GM12878 (cell line): Measurements from ENCODE around the gene DDX27.

Experiments
- CEBPB ChIP-seq, 2 experiments: fragments of 150-350 bp in 1 of 2; IDR thresholded peaks; 2 replicates each; pipeline ENCODE4 v1.6.1; 2012 to 2014; ENCODE audit warnings: low read depth in 2 of 2, low read length in 2 of 2, borderline replicate concordance in 1 of 2, inconsistent platforms in 1 of 2
- EP300 ChIP-seq, 2 experiments: fragments of 150-350 bp in 1 of 2; IDR thresholded peaks; 2 replicates each; pipeline ENCODE4 v1.6.1; 2011 to 2012; ENCODE audit warnings: low read depth in 2 of 2, low read length in 2 of 2, borderline replicate concordance in 1 of 2, improper control_type of control experiment in 1 of 2, inconsistent platforms in 1 of 2; ENCODE audit not compliant: control insufficient read depth in 1 of 2
- GABPA ChIP-seq: IDR thresholded peaks from 2 replicates; pipeline ENCODE4 v1.6.1; 2014; ENCODE audit warnings: antibody characterized with exemption, low read depth, mild to moderate bottlenecking, inconsistent platforms
- POLR2AphosphoS5 ChIP-seq: IDR thresholded peaks from 2 replicates; pipeline ENCODE4 v1.6.1; 2011; ENCODE audit warnings: mild to moderate bottlenecking, low read length, inconsistent platforms
- RBBP5 ChIP-seq: fragments of 200-600 bp; sonication (generic); conservative IDR thresholded peaks from 2 replicates; pipeline ENCODE4 v1.6.1; 2016
- TAF1 ChIP-seq: IDR thresholded peaks from 2 replicates; pipeline ENCODE4 v1.6.1; 2011; ENCODE audit warnings: mild to moderate bottlenecking, low read depth, low read length, borderline replicate concordance
- TF ChIP-seq, protein P1 (sequence below): fragments of 450-650 bp; conservative IDR thresholded peaks from 2 replicates; pipeline ENCODE4 v1.6.1; 2017; ENCODE audit warnings: mild to moderate bottlenecking, moderate library complexity
- TF ChIP-seq, protein P2 (sequence below), 3 experiments: IDR thresholded peaks in 2 of 3; conservative IDR thresholded peaks in 1 of 3; 2 replicates each; pipeline ENCODE4 v1.5.1; 2011; ENCODE audit warnings: low read depth in 3 of 3, low read length in 3 of 3, mild to moderate bottlenecking in 3 of 3, control low read depth in 2 of 3, moderate library complexity in 2 of 3, inconsistent platforms in 1 of 3, mixed read lengths in 1 of 3; ENCODE audit not compliant: control insufficient read depth in 2 of 3, insufficient read depth in 1 of 3; ENCODE audit errors: extremely low read depth in 1 of 3
- TF ChIP-seq, protein P3 (sequence below): fragments of 150-350 bp; IDR thresholded peaks from 2 replicates; pipeline ENCODE4 v1.6.1; 2016; ENCODE audit warnings: low read depth, low read length
- TF ChIP-seq, protein P4 (sequence below): IDR thresholded peaks from 2 replicates; pipeline ENCODE4 v1.6.1; 2012; ENCODE audit warnings: improper control_type of control experiment, low read depth, low read length; ENCODE audit not compliant: insufficient replicate concordance
- TF ChIP-seq, protein P5 (sequence below): fragments of 450-650 bp; IDR thresholded peaks from 2 replicates; pipeline ENCODE4 v1.6.1; 2016; ENCODE audit warnings: mild to moderate bottlenecking, moderate library complexity, borderline replicate concordance

DNA sequence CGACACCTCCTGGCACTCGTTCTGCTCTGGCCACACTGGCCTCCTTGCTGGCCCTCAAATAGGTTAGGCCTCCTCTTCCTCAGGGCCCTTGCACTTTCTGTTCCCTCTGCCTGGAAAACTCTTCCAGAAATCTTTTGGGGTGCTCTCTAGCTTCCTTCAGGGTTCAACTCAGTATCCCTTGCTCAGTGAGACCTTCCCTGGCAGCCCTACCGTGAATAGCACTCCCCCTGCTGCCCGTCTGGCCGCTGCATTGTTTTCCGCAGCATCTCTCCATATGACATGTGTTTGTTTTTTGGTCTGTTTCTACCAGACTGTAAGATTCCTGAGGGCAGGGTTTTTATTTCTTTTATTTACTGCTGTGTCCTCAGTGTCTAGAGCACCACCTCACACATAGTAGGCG, 6.7 kb downstream of the DDX27 start:
- TF ChIP-seq, protein P1, sequence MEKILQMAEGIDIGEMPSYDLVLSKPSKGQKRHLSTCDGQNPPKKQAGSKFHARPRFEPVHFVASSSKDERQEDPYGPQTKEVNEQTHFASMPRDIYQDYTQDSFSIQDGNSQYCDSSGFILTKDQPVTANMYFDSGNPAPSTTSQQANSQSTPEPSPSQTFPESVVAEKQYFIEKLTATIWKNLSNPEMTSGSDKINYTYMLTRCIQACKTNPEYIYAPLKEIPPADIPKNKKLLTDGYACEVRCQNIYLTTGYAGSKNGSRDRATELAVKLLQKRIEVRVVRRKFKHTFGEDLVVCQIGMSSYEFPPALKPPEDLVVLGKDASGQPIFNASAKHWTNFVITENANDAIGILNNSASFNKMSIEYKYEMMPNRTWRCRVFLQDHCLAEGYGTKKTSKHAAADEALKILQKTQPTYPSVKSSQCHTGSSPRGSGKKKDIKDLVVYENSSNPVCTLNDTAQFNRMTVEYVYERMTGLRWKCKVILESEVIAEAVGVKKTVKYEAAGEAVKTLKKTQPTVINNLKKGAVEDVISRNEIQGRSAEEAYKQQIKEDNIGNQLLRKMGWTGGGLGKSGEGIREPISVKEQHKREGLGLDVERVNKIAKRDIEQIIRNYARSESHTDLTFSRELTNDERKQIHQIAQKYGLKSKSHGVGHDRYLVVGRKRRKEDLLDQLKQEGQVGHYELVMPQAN, result no peak
- TF ChIP-seq, protein P2, sequence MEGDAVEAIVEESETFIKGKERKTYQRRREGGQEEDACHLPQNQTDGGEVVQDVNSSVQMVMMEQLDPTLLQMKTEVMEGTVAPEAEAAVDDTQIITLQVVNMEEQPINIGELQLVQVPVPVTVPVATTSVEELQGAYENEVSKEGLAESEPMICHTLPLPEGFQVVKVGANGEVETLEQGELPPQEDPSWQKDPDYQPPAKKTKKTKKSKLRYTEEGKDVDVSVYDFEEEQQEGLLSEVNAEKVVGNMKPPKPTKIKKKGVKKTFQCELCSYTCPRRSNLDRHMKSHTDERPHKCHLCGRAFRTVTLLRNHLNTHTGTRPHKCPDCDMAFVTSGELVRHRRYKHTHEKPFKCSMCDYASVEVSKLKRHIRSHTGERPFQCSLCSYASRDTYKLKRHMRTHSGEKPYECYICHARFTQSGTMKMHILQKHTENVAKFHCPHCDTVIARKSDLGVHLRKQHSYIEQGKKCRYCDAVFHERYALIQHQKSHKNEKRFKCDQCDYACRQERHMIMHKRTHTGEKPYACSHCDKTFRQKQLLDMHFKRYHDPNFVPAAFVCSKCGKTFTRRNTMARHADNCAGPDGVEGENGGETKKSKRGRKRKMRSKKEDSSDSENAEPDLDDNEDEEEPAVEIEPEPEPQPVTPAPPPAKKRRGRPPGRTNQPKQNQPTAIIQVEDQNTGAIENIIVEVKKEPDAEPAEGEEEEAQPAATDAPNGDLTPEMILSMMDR (IDR thresholded peaks at IDR 0.05 in 2 of 3, conservative IDR thresholded peaks at IDR 0.05 in 1 of 3; ENCODE audit: control insufficient read depth in 2 of 3, extremely low read depth in 1 of 3, insufficient read depth in 1 of 3, low read depth in 3 of 3, low read length in 3 of 3), result no peak
- TF ChIP-seq, protein P3, sequence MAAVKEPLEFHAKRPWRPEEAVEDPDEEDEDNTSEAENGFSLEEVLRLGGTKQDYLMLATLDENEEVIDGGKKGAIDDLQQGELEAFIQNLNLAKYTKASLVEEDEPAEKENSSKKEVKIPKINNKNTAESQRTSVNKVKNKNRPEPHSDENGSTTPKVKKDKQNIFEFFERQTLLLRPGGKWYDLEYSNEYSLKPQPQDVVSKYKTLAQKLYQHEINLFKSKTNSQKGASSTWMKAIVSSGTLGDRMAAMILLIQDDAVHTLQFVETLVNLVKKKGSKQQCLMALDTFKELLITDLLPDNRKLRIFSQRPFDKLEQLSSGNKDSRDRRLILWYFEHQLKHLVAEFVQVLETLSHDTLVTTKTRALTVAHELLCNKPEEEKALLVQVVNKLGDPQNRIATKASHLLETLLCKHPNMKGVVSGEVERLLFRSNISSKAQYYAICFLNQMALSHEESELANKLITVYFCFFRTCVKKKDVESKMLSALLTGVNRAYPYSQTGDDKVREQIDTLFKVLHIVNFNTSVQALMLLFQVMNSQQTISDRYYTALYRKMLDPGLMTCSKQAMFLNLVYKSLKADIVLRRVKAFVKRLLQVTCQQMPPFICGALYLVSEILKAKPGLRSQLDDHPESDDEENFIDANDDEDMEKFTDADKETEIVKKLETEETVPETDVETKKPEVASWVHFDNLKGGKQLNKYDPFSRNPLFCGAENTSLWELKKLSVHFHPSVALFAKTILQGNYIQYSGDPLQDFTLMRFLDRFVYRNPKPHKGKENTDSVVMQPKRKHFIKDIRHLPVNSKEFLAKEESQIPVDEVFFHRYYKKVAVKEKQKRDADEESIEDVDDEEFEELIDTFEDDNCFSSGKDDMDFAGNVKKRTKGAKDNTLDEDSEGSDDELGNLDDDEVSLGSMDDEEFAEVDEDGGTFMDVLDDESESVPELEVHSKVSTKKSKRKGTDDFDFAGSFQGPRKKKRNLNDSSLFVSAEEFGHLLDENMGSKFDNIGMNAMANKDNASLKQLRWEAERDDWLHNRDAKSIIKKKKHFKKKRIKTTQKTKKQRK, result no peak
- TF ChIP-seq, protein P4, sequence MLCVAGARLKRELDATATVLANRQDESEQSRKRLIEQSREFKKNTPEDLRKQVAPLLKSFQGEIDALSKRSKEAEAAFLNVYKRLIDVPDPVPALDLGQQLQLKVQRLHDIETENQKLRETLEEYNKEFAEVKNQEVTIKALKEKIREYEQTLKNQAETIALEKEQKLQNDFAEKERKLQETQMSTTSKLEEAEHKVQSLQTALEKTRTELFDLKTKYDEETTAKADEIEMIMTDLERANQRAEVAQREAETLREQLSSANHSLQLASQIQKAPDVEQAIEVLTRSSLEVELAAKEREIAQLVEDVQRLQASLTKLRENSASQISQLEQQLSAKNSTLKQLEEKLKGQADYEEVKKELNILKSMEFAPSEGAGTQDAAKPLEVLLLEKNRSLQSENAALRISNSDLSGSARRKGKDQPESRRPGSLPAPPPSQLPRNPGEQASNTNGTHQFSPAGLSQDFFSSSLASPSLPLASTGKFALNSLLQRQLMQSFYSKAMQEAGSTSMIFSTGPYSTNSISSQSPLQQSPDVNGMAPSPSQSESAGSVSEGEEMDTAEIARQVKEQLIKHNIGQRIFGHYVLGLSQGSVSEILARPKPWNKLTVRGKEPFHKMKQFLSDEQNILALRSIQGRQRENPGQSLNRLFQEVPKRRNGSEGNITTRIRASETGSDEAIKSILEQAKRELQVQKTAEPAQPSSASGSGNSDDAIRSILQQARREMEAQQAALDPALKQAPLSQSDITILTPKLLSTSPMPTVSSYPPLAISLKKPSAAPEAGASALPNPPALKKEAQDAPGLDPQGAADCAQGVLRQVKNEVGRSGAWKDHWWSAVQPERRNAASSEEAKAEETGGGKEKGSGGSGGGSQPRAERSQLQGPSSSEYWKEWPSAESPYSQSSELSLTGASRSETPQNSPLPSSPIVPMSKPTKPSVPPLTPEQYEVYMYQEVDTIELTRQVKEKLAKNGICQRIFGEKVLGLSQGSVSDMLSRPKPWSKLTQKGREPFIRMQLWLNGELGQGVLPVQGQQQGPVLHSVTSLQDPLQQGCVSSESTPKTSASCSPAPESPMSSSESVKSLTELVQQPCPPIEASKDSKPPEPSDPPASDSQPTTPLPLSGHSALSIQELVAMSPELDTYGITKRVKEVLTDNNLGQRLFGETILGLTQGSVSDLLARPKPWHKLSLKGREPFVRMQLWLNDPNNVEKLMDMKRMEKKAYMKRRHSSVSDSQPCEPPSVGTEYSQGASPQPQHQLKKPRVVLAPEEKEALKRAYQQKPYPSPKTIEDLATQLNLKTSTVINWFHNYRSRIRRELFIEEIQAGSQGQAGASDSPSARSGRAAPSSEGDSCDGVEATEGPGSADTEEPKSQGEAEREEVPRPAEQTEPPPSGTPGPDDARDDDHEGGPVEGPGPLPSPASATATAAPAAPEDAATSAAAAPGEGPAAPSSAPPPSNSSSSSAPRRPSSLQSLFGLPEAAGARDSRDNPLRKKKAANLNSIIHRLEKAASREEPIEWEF, result no peak
- no peak for TF ChIP-seq RBBP5
- no peak for TF ChIP-seq EP300 (IDR thresholded peaks at IDR 0.05; ENCODE audit: borderline replicate concordance in 1 of 2, control insufficient read depth in 1 of 2, low read depth in 2 of 2, low read length in 2 of 2)
- TF ChIP-seq CEBPB (IDR thresholded peaks at IDR 0.05; ENCODE audit: borderline replicate concordance in 1 of 2, low read depth in 2 of 2, low read length in 2 of 2), result no peak
- no peak for TF ChIP-seq GABPA
- no peak for TF ChIP-seq TAF1
- TF ChIP-seq POLR2AphosphoS5, result no peak
- TF ChIP-seq, protein P5, sequence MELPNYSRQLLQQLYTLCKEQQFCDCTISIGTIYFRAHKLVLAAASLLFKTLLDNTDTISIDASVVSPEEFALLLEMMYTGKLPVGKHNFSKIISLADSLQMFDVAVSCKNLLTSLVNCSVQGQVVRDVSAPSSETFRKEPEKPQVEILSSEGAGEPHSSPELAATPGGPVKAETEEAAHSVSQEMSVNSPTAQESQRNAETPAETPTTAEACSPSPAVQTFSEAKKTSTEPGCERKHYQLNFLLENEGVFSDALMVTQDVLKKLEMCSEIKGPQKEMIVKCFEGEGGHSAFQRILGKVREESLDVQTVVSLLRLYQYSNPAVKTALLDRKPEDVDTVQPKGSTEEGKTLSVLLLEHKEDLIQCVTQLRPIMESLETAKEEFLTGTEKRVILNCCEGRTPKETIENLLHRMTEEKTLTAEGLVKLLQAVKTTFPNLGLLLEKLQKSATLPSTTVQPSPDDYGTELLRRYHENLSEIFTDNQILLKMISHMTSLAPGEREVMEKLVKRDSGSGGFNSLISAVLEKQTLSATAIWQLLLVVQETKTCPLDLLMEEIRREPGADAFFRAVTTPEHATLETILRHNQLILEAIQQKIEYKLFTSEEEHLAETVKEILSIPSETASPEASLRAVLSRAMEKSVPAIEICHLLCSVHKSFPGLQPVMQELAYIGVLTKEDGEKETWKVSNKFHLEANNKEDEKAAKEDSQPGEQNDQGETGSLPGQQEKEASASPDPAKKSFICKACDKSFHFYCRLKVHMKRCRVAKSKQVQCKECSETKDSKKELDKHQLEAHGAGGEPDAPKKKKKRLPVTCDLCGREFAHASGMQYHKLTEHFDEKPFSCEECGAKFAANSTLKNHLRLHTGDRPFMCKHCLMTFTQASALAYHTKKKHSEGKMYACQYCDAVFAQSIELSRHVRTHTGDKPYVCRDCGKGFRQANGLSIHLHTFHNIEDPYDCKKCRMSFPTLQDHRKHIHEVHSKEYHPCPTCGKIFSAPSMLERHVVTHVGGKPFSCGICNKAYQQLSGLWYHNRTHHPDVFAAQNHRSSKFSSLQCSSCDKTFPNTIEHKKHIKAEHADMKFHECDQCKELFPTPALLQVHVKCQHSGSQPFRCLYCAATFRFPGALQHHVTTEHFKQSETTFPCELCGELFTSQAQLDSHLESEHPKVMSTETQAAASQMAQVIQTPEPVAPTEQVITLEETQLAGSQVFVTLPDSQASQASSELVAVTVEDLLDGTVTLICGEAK, result no peak
